GM18868 (cell line): ENCODE results near the gene MFSD2B.
"Not testable (repeated sequence)": the region's sequence is repeated elsewhere in the genome, so short reads cannot be mapped to it uniquely, and the experiment has no call there.

Experiments used
- ATAC-seq: cut with Tn5 transposase; IDR thresholded peaks from one replicate; pipeline ENCODE4 v1.9.1; 2021; ENCODE audit warnings: mild to moderate bottlenecking, moderate library complexity; ENCODE audit not compliant: unreplicated experiment

Gene MFSD2B

GRCh38 chr2:24009680-24010476 is at the start of gene MFSD2B:
Gene MFSD2B (plus strand): TSS chr2:24010085. CDS start chr2:24010097, 12 bp downstream.
- ATAC-seq, result no peak

GRCh38 chr2:23967846-23968245 is 42.0 kb upstream of the MFSD2B start:
- no peak for ATAC-seq

- ATAC-seq, result no peak
These were observed 33.0 kb upstream of the MFSD2B start for GRCh38 chr2:23976883-23977282.

- no peak for ATAC-seq
These were observed 21.5 kb upstream of the MFSD2B start for GRCh38 chr2:23988371-23988770.

GRCh38 chr2:23992931-23993330 is 17.0 kb upstream of the MFSD2B start:
- no peak for ATAC-seq

GRCh38 chr2:23993736-23994269 is 16.1 kb upstream of the MFSD2B start:
- no peak for ATAC-seq

GRCh38 chr2:23994567-23994966 is 15.3 kb upstream of the MFSD2B start:
- ATAC-seq, result no peak

- ATAC-seq, result no peak
These were observed 2.2 kb upstream of the MFSD2B start for GRCh38 chr2:24007693-24008092.

GRCh38 chr2:24008672-24009366 is 1.1 kb upstream of the MFSD2B start:
- no peak for ATAC-seq

- ATAC-seq, result no peak
These were observed 562 bp upstream of the MFSD2B start for GRCh38 chr2:24009367-24009679.

- ATAC-seq, result no peak
These were observed 778 bp downstream of the MFSD2B start for GRCh38 chr2:24010477-24011249.

- no peak for ATAC-seq
These were observed 1.6 kb downstream of the MFSD2B start for GRCh38 chr2:24011250-24012104.

GRCh38 chr2:24012521-24013188 is 2.8 kb downstream of the MFSD2B start:
- no peak for ATAC-seq

GRCh38 chr2:24014902-24015301 is 5.0 kb downstream of the MFSD2B start:
- ATAC-seq, result not testable (repeated sequence)

- ATAC-seq, result no peak
These were observed 5.9 kb downstream of the MFSD2B start for GRCh38 chr2:24015562-24016375.

GRCh38 chr2:24016376-24016761 is 6.5 kb downstream of the MFSD2B start:
- no peak for ATAC-seq

GRCh38 chr2:24016853-24017703 is 7.2 kb downstream of the MFSD2B start:
- no peak for ATAC-seq

GRCh38 chr2:24017711-24018110 is 7.8 kb downstream of the MFSD2B start:
- no peak for ATAC-seq
